Endothelial cell of umbilical vein (primary cell): Measurements from ENCODE around the gene OR2A7. TPM values are rescaled to one million over a fixed set of nuclear protein-coding genes. Genes with fewer than 3 reads are reported as not detected.
"Not testable (repeated sequence)": the region's sequence is repeated elsewhere in the genome, so short reads cannot be mapped to it uniquely, and the experiment has no call there.

Experiments used
- BruUV-seq: library from RNA; stranded (reverse); fragments of 400-500 nt; replicated peaks from 2 replicates; lab custom pipeline; 2021; lab: Mats Ljungman, UMichigan
- CTCF ChIA-PET: fragments of 300-600, 350-600 bp; sonication (Branson Sonifier 250); formaldehyde crosslinking; loops from one replicate; lab custom pipeline; 2021; ENCODE audit warnings: antibody characterized with exemption, inconsistent platforms; lab: Charles Lee
- POLR2A ChIA-PET: fragments of 300-600, 350-600 bp; sonication (Branson Sonifier 250); formaldehyde crosslinking; loops from one replicate; lab custom pipeline; 2021; ENCODE audit warnings: antibody characterized with exemption, inconsistent platforms; lab: Charles Lee
- DNase-seq: peaks from one replicate; pipeline ENCODE4 v3.0.0-alpha.2; 2011; ENCODE audit warnings: low read depth, low spot score
- FAIRE-seq: peaks from 2 replicates; lab custom pipeline; 2011; peaks lifted over from hg19 to GRCh38; lab: Jason Lieb, UNC
- H2AFZ ChIP-seq: 2 replicates; pipeline ENCODE4 v1.6.0; 2012; ENCODE audit warnings: low read depth, low read length, control low read depth, inconsistent platforms
- H3K27ac ChIP-seq: 2 replicates; pipeline ENCODE4 v1.5.1; 2011; ENCODE audit warnings: low read depth, mild to moderate bottlenecking, control low read depth, low read length, moderate library complexity; ENCODE audit not compliant: insufficient read depth
- H3K27me3 ChIP-seq, 2 experiments: 2 replicates each; pipeline versions ENCODE4 v1.6.0 to v1.6.1; 2011; ENCODE audit warnings: low read length in 2 of 2, mixed read lengths in 1 of 2; ENCODE audit not compliant: control insufficient read depth in 2 of 2, insufficient read depth in 2 of 2
- H3K36me3 ChIP-seq, 2 experiments: 2 replicates in 1 of 2; 3 replicates in 1 of 2; pipeline ENCODE4 v1.5.1; 2011; ENCODE audit warnings: low read length in 2 of 2, mild to moderate bottlenecking in 1 of 2, moderate library complexity in 1 of 2; ENCODE audit not compliant: control insufficient read depth in 2 of 2, insufficient read depth in 2 of 2; ENCODE audit errors: extremely low read depth in 1 of 2
- H3K4me1 ChIP-seq: 3 replicates; pipeline ENCODE4 v1.5.1; 2011; ENCODE audit warnings: mild to moderate bottlenecking, low read length; ENCODE audit not compliant: control insufficient read depth, insufficient read depth; ENCODE audit errors: extremely low read depth
- H3K4me2 ChIP-seq: 2 replicates; pipeline ENCODE4 v1.6.1; 2011; ENCODE audit warnings: low read length, control low read depth, mixed read lengths; ENCODE audit not compliant: insufficient read depth
- H3K4me3 ChIP-seq, 3 experiments: fragments of 200-600 bp in 1 of 3; sonication (generic), shearing (Covaris generic) in 1 of 3; replicated peaks in 1 of 3; 2 replicates each; pipeline ENCODE4 v1.5.1; 2011 to 2016; ENCODE audit warnings: control low read depth in 3 of 3, low read length in 3 of 3, mild to moderate bottlenecking in 2 of 3, inconsistent platforms in 1 of 3, low read depth in 1 of 3, moderate library complexity in 1 of 3; ENCODE audit not compliant: insufficient read depth in 1 of 3
- H3K79me2 ChIP-seq: 2 replicates; pipeline ENCODE4 v1.6.0; 2012; ENCODE audit warnings: low read length, inconsistent platforms; ENCODE audit not compliant: control insufficient read depth, insufficient read depth
- H3K9ac ChIP-seq: replicated peaks from 2 replicates; pipeline ENCODE3; 2011; ENCODE audit warnings: low read length, control low read depth; ENCODE audit not compliant: insufficient read depth; ENCODE audit errors: extremely low read depth
- H3K9me1 ChIP-seq: replicated peaks from 3 replicates; pipeline ENCODE4 v1.6.0; 2011; ENCODE audit warnings: mild to moderate bottlenecking, low read length; ENCODE audit not compliant: control insufficient read depth, insufficient read depth; ENCODE audit errors: extremely low read depth
- H3K9me3 ChIP-seq: replicated peaks from 2 replicates; pipeline ENCODE4 v1.5.1; 2012; ENCODE audit warnings: low read length, inconsistent platforms; ENCODE audit not compliant: control insufficient read depth, insufficient read depth
- H4K20me1 ChIP-seq: replicated peaks from 2 replicates; pipeline ENCODE3; 2011; ENCODE audit warnings: mild to moderate bottlenecking, low read length; ENCODE audit not compliant: control insufficient read depth, insufficient read depth; ENCODE audit errors: extremely low read depth
- dilution Hi-C: fragments of 300-500 bp; cut with MboI; formaldehyde crosslinking; loops from one replicate; pipeline ENCODE4 v1.15.0; 2019; ENCODE audit warnings: low sequenced_read_pairs; ENCODE audit not compliant: extremely low pct_ligation_motif_present
- intact Hi-C: fragments of 100-400 bp; cut with micrococcal nuclease; formaldehyde crosslinking; loops from one replicate; pipeline ENCODE4 v1.10.0; 2022
- polyA plus RNA-seq, 4 experiments: library from polyadenylated mRNA; depleted of rRNA in 3 of 4; stranded (reverse) in 3 of 4; unstranded in 1 of 4; fragments of >200 nt; gene quantifications; 2 replicates each; pipeline versions ENCODE4 v1.2.1 to v1.2.3, GENCODE V29; 2011 to 2012; ENCODE audit warnings: missing spikeins in 1 of 4
- total RNA-seq: library from RNA; stranded (reverse); gene quantifications from 2 replicates; pipeline ENCODE4 v1.2.3, GENCODE V29; 2021

The OR2A7 gene
- total and polyA plus RNA-seq, 2 donors (not counting 3 experiments of a cell fraction or from before 2014, with no cell fraction given): 0.33 TPM; not detected in 1

GRCh38 chr7:144275281-144275680, 10.7 kb upstream of the OR2A7 start:
- H3K9ac ChIP-seq, H4K20me1 ChIP-seq, H3K27ac ChIP-seq, POLR2A ChIA-PET, H2AFZ ChIP-seq, BruUV-seq, H3K4me2 ChIP-seq, DNase-seq, H3K9me1 ChIP-seq, H3K4me3 ChIP-seq, CTCF ChIA-PET, H3K79me2 ChIP-seq, H3K27me3 ChIP-seq, dilution Hi-C loops, H3K4me1 ChIP-seq, H3K36me3 ChIP-seq, FAIRE-seq, H3K9me3 ChIP-seq, intact Hi-C loops: not testable (repeated sequence)

- DNase-seq, H3K9ac ChIP-seq, POLR2A ChIA-PET, BruUV-seq, intact Hi-C loops, H3K4me2 ChIP-seq, H3K27ac ChIP-seq, H3K4me3 ChIP-seq, H2AFZ ChIP-seq, CTCF ChIA-PET, dilution Hi-C loops, H3K36me3 ChIP-seq, FAIRE-seq, H3K79me2 ChIP-seq, H4K20me1 ChIP-seq, H3K27me3 ChIP-seq, H3K9me3 ChIP-seq, H3K9me1 ChIP-seq, H3K4me1 ChIP-seq: not testable (repeated sequence)
Measured at GRCh38 chr7:144269188-144269587, 4.6 kb upstream of the OR2A7 start, which contains the start of gene CTAGE8. Gene CTAGE8, minus strand, starts transcription at chr7:144269288. Its CDS starts 38 bp downstream, at chr7:144269250.

- H3K9me1 ChIP-seq, H3K27ac ChIP-seq, POLR2A ChIA-PET, H3K4me1 ChIP-seq, dilution Hi-C loops, H3K9ac ChIP-seq, H3K79me2 ChIP-seq, H3K9me3 ChIP-seq, DNase-seq, intact Hi-C loops, CTCF ChIA-PET, FAIRE-seq, H3K4me3 ChIP-seq, H3K36me3 ChIP-seq, H2AFZ ChIP-seq, H3K27me3 ChIP-seq, H4K20me1 ChIP-seq, H3K4me2 ChIP-seq, BruUV-seq: not testable (repeated sequence)
Measured at GRCh38 chr7:144262128-144262527, 2.5 kb downstream of the OR2A7 start.

GRCh38 chr7:144259067-144259466, 5.5 kb downstream of the OR2A7 start:
- H3K27me3 ChIP-seq, H3K9me1 ChIP-seq, H3K79me2 ChIP-seq, H3K36me3 ChIP-seq, H3K9ac ChIP-seq, H3K4me2 ChIP-seq, H3K27ac ChIP-seq, dilution Hi-C loops, H4K20me1 ChIP-seq, BruUV-seq, POLR2A ChIA-PET, H3K4me1 ChIP-seq, FAIRE-seq, H3K4me3 ChIP-seq, DNase-seq, H2AFZ ChIP-seq, intact Hi-C loops, H3K9me3 ChIP-seq, CTCF ChIA-PET: not testable (repeated sequence)
